MM.1S (cell line): Measurements from ENCODE around the gene NDUFB10.

ENCODE experiments used
- DNase-seq: peaks from one replicate; pipeline ENCODE4 v3.0.0-alpha.2; 2015
- H2AFZ ChIP-seq: fragments of 300-600 bp; sonication (generic); 2 replicates; pipeline ENCODE4 v1.6.0; 2016; ENCODE audit warnings: antibody characterized with exemption, low read length
- H3F3A ChIP-seq: fragments of 300-600 bp; sonication (generic); 2 replicates; pipeline ENCODE4 v1.6.1; 2016; ENCODE audit warnings: mild to moderate bottlenecking, antibody characterized with exemption, low read length, moderate library complexity, mixed read lengths; ENCODE audit not compliant: insufficient read depth
- H3K27ac ChIP-seq: fragments of 300-600 bp; sonication (generic); 2 replicates; pipeline ENCODE4 v1.5.1; 2016; ENCODE audit warnings: mild to moderate bottlenecking, low read length
- H3K27me3 ChIP-seq: fragments of 300-600 bp; sonication (generic); replicated peaks from 2 replicates; pipeline ENCODE4 v1.6.0; 2016; ENCODE audit warnings: low read length; ENCODE audit not compliant: insufficient read depth
- H3K36me3 ChIP-seq: fragments of 300-600 bp; sonication (generic); replicated peaks from 2 replicates; pipeline ENCODE4 v1.6.1; 2016; ENCODE audit warnings: mild to moderate bottlenecking, low read length, mixed read lengths; ENCODE audit not compliant: insufficient read depth
- H3K4me1 ChIP-seq: fragments of 300-600 bp; sonication (generic); 2 replicates; pipeline ENCODE4 v1.6.1; 2016; ENCODE audit warnings: low read length, mixed read lengths
- H3K4me2 ChIP-seq: fragments of 300-600 bp; sonication (generic); 2 replicates; pipeline ENCODE4 v1.6.0; 2016; ENCODE audit warnings: low read depth, low read length
- H3K4me3 ChIP-seq: fragments of 300-600 bp; sonication (generic); 2 replicates; pipeline ENCODE4 v1.5.1; 2016; ENCODE audit warnings: low read length, mixed read lengths
- H3K79me2 ChIP-seq: fragments of 300-600 bp; sonication (generic); 2 replicates; pipeline ENCODE4 v1.6.1; 2016; ENCODE audit warnings: mixed run types, low read length, mixed read lengths
- H3K9ac ChIP-seq: fragments of 300-600 bp; sonication (generic); 2 replicates; pipeline ENCODE4 v1.6.1; 2016; ENCODE audit warnings: low read length, mixed read lengths
- H3K9me2 ChIP-seq: fragments of 300-600 bp; sonication (generic); replicated peaks from 2 replicates; pipeline ENCODE4 v1.6.1; 2016; ENCODE audit warnings: mild to moderate bottlenecking, low read length, mixed read lengths; ENCODE audit not compliant: insufficient read depth
- H3K9me3 ChIP-seq: fragments of 300-600 bp; sonication (generic); replicated peaks from 2 replicates; pipeline ENCODE4 v1.6.1; 2016; ENCODE audit warnings: mild to moderate bottlenecking, low read length, mixed read lengths; ENCODE audit not compliant: insufficient read depth
- H4K20me1 ChIP-seq: fragments of 300-600 bp; sonication (generic); 2 replicates; pipeline ENCODE4 v1.6.1; 2016; ENCODE audit warnings: mild to moderate bottlenecking, low read length, moderate library complexity, mixed read lengths; ENCODE audit not compliant: insufficient read depth
- EZH2 ChIP-seq: fragments of 300-600 bp; sonication (generic); optimal IDR thresholded peaks from 2 replicates; pipeline ENCODE3; 2017; ENCODE audit warnings: low read depth, mild to moderate bottlenecking, antibody characterized with exemption, low read length, mixed read lengths
- EZH2phosphoT487 ChIP-seq: fragments of 300-600 bp; sonication (generic); IDR thresholded peaks from 2 replicates; pipeline ENCODE4 v1.6.1; 2018; ENCODE audit warnings: antibody characterized with exemption, low read length
- TF ChIP-seq, protein P1 (sequence below): fragments of 300-600 bp; sonication (generic); IDR thresholded peaks from 2 replicates; pipeline ENCODE4 v1.5.1; 2016; ENCODE audit warnings: antibody characterized with exemption, low read length, mixed read lengths

Gene NDUFB10

DNA sequence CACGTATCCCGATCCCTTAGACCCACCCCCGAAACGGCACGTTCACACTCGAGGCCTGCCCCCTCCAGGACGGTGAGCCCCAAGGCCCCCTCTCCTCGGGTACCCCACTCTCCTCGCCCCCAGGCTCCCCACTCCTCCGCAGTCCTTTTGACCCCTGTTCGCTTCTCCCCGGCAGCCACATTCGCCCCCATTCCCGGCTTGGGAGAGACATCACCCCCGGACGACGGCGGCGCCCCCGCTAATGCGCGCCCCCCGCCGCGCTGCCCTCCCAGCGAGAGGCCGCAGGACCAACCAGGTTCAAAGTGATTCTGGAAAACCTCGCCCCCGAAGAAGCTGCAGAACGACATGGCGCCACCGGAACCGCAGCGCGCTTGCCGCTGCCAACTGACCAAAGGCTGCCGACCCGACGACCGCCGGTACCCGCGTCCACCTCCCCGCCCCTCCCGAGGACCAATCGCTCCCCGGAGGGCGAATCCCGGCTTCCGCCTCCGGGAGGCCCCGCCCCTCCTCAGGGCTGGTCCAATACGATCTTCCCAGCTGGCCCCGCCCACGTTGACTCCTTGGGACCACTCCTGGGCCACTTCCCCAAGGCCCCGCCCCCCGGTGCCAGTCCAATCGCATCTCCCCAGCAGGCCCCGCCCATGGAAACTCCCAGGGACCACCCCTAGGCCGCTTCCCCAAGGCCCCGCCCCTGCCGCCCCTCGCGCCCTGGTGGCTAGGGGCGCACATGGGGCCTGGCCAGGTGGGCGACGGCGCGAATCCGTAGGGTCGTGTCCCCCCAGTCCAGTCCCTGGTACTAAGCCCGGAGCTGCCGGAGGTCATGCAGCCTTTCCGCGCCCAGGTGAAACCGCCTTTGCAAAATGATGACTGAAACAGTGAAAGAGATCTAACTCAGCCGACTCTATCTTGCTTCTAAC lies 16.3 kb upstream of the NDUFB10 start, which contains the start of gene MSRB1:
MSRB1 (minus strand) TSS at position 390 of the 917 bp plus-strand sequence; CDS start at position 347, 43 bp downstream.
- Histone ChIP-seq H3K9ac (peak within 1 kb of the TSS; percentile 84), H3K4me2 (peak within 1 kb of the TSS; percentile 75), H4K20me1 (no peaks in the 10 kb centered on the region), H3K4me3 (peak within 1 kb of the TSS; percentile 99), H3K27ac (peak within 1 kb of the TSS; percentile 20; the same call in 1 of the 2 replicates), H3K9me2 (no peaks in the 10 kb centered on the region), H3K79me2 (peaks cover 4% of the 10 kb centered on the region), H3K4me1 (no peaks in the 10 kb centered on the region), H3F3A (no peaks in the 10 kb centered on the region), H2AFZ (peak within 1 kb of the TSS; percentile 82), H3K36me3 (peaks cover 3% of the 10 kb centered on the region; the same call in 1 of the 2 replicates), H3K27me3 (no peaks in the 10 kb centered on the region), H3K9me3 (no peaks in the 10 kb centered on the region)
- DNase-seq, result peak; percentile 99
- TF ChIP-seq, protein P1, sequence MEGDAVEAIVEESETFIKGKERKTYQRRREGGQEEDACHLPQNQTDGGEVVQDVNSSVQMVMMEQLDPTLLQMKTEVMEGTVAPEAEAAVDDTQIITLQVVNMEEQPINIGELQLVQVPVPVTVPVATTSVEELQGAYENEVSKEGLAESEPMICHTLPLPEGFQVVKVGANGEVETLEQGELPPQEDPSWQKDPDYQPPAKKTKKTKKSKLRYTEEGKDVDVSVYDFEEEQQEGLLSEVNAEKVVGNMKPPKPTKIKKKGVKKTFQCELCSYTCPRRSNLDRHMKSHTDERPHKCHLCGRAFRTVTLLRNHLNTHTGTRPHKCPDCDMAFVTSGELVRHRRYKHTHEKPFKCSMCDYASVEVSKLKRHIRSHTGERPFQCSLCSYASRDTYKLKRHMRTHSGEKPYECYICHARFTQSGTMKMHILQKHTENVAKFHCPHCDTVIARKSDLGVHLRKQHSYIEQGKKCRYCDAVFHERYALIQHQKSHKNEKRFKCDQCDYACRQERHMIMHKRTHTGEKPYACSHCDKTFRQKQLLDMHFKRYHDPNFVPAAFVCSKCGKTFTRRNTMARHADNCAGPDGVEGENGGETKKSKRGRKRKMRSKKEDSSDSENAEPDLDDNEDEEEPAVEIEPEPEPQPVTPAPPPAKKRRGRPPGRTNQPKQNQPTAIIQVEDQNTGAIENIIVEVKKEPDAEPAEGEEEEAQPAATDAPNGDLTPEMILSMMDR, result no peak
- TF ChIP-seq EZH2, result no peak
- no peak for TF ChIP-seq EZH2phosphoT487

DNA sequence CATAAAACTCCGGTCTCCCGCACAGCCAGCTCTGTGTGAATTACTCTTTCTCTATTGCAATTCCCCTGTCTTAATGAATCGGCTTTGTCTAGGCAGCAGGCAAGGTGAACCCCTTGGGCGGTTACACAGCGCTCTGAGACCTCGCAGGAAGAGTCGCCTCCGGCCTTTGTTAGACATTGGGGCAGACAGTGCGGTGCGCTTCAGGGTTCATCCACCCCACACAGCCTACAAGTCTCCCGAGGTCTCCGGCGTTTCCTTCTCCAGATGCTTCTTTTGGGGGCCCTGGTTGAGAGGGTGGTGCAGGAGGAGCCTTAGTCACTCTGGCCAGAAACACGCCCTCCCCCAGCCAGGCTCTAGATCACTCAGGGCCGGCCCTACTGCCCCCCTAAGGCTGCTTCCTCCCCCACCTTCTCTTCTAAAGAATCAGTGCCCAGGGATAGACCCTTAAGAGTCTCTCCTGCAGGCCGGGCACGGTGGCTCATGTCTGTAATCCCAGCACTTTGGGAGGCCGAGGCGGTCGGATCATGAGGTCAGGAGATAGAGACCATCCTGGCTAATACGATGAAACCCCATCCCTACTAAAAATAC lies 14.6 kb upstream of the NDUFB10 start:
- Histone ChIP-seq H3K9me3 (no peaks in the 10 kb centered on the region), H3K4me1 (no peaks in the 10 kb centered on the region)

DNA sequence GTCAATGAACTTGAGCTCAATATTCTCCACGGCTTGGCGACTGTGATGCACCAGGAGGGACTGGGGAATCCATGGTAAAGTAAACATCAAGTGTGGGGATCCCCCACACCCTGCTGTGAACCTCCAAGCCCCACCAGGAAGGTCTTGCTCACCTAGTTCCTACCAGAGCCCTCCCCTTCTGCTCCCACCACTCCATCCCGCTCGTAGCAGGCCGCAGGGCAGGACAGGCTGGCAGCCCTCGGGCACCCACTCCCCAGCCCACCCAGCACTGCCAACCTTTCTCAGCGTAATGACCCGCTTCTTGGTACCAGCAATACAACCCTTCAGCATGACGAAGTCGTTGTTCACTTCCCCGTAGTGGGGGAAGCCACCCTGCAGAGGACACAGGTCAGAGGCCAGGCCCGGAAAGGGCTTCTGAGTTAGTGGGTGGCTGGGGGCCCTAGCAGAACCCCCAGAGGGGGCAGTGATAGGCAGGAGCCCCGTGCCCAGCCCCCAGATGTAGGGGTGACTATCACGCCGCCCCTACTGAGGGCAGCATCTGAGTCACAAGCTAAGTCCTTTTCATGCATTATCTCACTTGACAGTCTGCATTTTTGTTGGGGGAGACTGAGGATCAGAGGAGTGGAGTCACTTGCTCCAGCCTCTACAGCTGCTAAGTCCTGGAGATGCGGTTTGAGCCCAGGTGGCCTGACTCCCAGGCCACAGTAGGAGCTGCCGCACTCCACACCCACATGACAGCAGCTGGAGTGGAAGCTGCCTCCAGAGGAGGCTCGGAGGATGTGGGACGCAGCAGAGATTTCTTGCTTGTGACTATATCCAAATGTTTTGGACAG lies 13.6 kb upstream of the NDUFB10 start:
- Histone ChIP-seq H3K9ac (no peak overlapping the region), H3K4me2 (no peak overlapping the region), H3K9me2 (no peaks in the 10 kb centered on the region), H3K79me2 (peaks cover 4% of the 10 kb centered on the region), H3F3A (no peaks in the 10 kb centered on the region), H3K27me3 (peaks cover 6% of the 10 kb centered on the region; the same call in 1 of the 2 replicates), H3K9me3 (no peaks in the 10 kb centered on the region), H3K36me3 (no peaks in the 10 kb centered on the region), H4K20me1 (no peaks in the 10 kb centered on the region), H3K27ac (no peak overlapping the region), H2AFZ (no peak overlapping the region), H3K4me3 (no peak overlapping the region), H3K4me1 (no peaks in the 10 kb centered on the region)
- DNase-seq, result no peak
- TF ChIP-seq EZH2, result no peak
- TF ChIP-seq, protein P1, result no peak
- TF ChIP-seq EZH2phosphoT487, result no peak

More for the DNA sequence above, 14.6 kb upstream of the NDUFB10 start:
- Histone ChIP-seq H3K9me2 (no peaks in the 10 kb centered on the region), H3K4me3 (no peak overlapping the region), H3K79me2 (peaks cover 4% of the 10 kb centered on the region), H3K27ac (no peak overlapping the region), H3K4me2 (no peak overlapping the region), H3K36me3 (peaks cover 3% of the 10 kb centered on the region; the same call in 1 of the 2 replicates), H3K9ac (no peak overlapping the region), H3K27me3 (no peaks in the 10 kb centered on the region), H4K20me1 (no peaks in the 10 kb centered on the region), H3F3A (no peaks in the 10 kb centered on the region), H2AFZ (no peak overlapping the region)
- no peak for DNase-seq
- TF ChIP-seq EZH2phosphoT487, result no peak
- TF ChIP-seq EZH2, result no peak
- TF ChIP-seq, protein P1, result no peak
